Neural crest cell (in vitro differentiated cells): Measurements from ENCODE around the gene GAS1. TPM values are rescaled to one million over a fixed set of nuclear protein-coding genes. Genes with fewer than 3 reads are reported as not detected.

Source experiments
- DNase-seq: peaks from one replicate; pipeline ENCODE4 v3.0.0; 2021; ENCODE audit warnings: low read depth, mixed read lengths, low spot score
- H3K27ac Mint-ChIP-seq: one replicate; pipeline ENCODE4 v1.8.0; 2021; ENCODE audit warnings: mild to moderate bottlenecking, mixed read lengths; ENCODE audit not compliant: unreplicated experiment
- H3K27me3 Mint-ChIP-seq: 2 replicates; pipeline ENCODE4 v1.8.0; 2021; ENCODE audit warnings: low read depth, mild to moderate bottlenecking, mixed read lengths
- H3K36me3 Mint-ChIP-seq: 2 replicates; pipeline ENCODE4 v1.8.0; 2021; ENCODE audit warnings: low read depth, mild to moderate bottlenecking, mixed read lengths
- H3K4me1 Mint-ChIP-seq: 2 replicates; pipeline ENCODE4 v1.8.0; 2021; ENCODE audit warnings: mixed read lengths
- H3K4me3 Mint-ChIP-seq: one replicate; pipeline ENCODE4 v1.8.0; 2021; ENCODE audit warnings: mild to moderate bottlenecking, mixed read lengths
- H3K9me3 Mint-ChIP-seq: 2 replicates; pipeline ENCODE4 v1.8.0; 2021; ENCODE audit warnings: mixed read lengths
- total RNA-seq: library from RNA; stranded (reverse); gene quantifications from 2 replicates; pipeline ENCODE4 v1.2.1, GENCODE V29; 2021
- TF ChIP-seq, protein P1 (sequence below): fragments of 200-600 bp; sonication (generic); conservative IDR thresholded peaks from 2 replicates; pipeline ENCODE4 v1.5.0; 2021; ENCODE audit warnings: antibody characterized with exemption, mild to moderate bottlenecking

The GAS1 gene
- total RNA-seq, 1 donor from 2014 or later, result 24.6 TPM

DNA sequence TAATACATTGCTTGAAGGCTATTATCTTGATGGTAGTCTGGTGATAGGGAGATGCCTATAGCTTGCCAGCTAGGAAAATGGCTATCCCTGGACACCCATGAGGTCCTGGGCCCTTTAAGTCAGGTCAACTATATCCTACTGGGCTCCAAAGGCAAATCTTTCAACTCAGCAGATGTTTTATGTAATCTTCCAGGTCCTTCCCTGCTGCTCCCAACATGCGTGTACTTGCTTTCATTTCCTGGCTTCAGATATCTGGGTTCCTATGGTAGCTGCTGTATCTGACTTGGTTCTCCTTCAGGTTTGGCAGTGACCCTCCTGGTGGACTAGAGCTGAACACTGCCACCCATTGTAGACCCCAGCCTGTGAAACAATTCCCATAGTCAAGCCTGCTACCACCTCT is 32.4 kb upstream of the GAS1 start:
- H3K27ac Mint-ChIP-seq, result no peak overlapping the region
- no peaks in the 10 kb centered on the region for H3K27me3 Mint-ChIP-seq
- no peak overlapping the region for H3K4me3 Mint-ChIP-seq
- H3K4me1 Mint-ChIP-seq, result peaks cover 17% of the 10 kb centered on the region
- TF ChIP-seq, protein P1, sequence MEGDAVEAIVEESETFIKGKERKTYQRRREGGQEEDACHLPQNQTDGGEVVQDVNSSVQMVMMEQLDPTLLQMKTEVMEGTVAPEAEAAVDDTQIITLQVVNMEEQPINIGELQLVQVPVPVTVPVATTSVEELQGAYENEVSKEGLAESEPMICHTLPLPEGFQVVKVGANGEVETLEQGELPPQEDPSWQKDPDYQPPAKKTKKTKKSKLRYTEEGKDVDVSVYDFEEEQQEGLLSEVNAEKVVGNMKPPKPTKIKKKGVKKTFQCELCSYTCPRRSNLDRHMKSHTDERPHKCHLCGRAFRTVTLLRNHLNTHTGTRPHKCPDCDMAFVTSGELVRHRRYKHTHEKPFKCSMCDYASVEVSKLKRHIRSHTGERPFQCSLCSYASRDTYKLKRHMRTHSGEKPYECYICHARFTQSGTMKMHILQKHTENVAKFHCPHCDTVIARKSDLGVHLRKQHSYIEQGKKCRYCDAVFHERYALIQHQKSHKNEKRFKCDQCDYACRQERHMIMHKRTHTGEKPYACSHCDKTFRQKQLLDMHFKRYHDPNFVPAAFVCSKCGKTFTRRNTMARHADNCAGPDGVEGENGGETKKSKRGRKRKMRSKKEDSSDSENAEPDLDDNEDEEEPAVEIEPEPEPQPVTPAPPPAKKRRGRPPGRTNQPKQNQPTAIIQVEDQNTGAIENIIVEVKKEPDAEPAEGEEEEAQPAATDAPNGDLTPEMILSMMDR, result no peak
- H3K36me3 Mint-ChIP-seq, result no peaks in the 10 kb centered on the region
- DNase-seq, result no peak
- peaks cover 3% of the 10 kb centered on the region for H3K9me3 Mint-ChIP-seq

DNA sequence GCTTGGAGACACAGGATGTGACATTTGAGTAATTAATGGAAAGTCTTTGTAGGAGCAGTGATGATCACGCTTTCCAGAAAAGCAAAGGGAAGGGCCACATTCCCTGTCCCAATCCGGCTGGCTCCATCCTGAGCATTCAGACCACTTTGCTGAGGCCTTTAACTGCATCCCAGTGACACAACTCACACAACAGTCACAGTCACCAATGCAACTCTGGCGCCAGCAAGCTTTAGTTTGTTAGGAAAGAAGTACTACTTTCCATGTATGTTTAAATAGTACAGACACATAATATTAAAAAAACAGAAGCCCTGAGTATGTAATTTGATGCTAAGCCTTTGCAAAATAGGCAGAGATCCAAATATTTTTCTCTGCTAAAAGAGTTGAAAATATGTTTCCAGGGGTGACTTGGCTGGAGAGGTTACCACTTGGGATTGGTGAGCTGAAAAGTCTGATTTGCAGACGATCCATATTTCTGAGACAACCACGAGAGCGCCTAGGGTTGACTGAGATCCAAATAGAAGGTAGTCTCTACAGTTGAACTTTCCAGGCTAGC is 31.7 kb upstream of the GAS1 start:
- H3K27me3 Mint-ChIP-seq, result no peaks in the 10 kb centered on the region
- H3K4me1 Mint-ChIP-seq, result peaks cover 10% of the 10 kb centered on the region
- peaks cover 4% of the 10 kb centered on the region for H3K9me3 Mint-ChIP-seq
- TF ChIP-seq, protein P1, result no peak
- DNase-seq, result no peak
- H3K4me3 Mint-ChIP-seq, result no peak overlapping the region
- no peaks in the 10 kb centered on the region for H3K36me3 Mint-ChIP-seq
- H3K27ac Mint-ChIP-seq, result no peak overlapping the region

DNA sequence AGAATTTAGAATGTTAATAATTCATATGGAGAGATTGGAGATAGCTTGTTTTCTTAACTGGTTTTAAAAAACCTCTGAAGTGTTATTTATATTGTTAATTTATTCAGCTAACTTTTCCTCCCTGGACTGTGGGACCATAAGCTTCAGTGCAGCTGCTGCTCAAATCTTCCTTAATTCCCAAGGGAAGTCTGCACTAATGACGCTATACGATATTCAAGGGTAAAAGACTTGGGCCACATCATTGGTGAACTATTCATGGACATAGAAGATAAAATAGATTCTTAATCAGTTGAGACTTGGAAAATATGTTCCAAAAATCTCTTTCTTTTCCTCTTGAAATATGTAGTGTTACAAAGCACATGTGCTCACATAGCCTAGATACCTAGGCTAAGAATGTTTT is 31.1 kb upstream of the GAS1 start:
- H3K9me3 Mint-ChIP-seq, result peaks cover 9% of the 10 kb centered on the region
- no peak overlapping the region for H3K27ac Mint-ChIP-seq
- H3K36me3 Mint-ChIP-seq, result no peaks in the 10 kb centered on the region
- TF ChIP-seq, protein P1, result no peak
- no peak for DNase-seq
- peaks cover 4% of the 10 kb centered on the region for H3K4me1 Mint-ChIP-seq
- H3K27me3 Mint-ChIP-seq, result no peaks in the 10 kb centered on the region
- H3K4me3 Mint-ChIP-seq, result no peak overlapping the region

DNA sequence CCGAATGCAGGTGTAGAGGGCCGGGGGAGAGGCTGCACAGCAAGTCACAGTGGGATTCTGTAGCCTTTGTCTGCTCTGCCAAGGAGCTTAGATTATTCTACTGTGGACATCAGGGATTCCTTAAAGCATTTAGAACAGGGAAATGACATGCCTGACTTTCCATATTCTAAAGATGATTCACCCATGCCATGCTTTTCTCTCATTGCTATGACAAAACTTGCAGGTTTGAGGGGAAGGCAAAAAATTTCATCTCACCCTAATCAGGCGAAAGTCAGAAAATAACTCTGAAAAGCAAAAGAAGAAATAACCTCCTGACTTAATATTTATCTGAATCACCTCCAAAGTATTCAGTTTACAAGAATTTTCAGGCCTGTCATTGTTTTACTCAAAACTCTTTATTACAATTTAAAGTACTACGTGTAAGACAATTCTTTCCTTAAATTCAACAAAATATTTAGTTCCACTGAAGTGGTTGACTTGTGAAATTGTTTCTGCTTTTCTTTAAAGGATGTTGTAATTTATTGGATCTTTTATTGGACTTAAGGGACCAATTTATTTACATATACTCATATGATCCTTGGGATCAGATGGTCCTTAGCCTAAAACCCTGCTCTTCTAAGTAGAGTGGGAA is 30.0 kb upstream of the GAS1 start:
- H3K4me3 Mint-ChIP-seq, result no peak overlapping the region
- peaks cover 9% of the 10 kb centered on the region for H3K9me3 Mint-ChIP-seq
- H3K27me3 Mint-ChIP-seq, result no peaks in the 10 kb centered on the region
- TF ChIP-seq, protein P1, result no peak
- no peak overlapping the region for H3K27ac Mint-ChIP-seq
- no peak for DNase-seq
- H3K36me3 Mint-ChIP-seq, result no peaks in the 10 kb centered on the region
- H3K4me1 Mint-ChIP-seq, result no peaks in the 10 kb centered on the region

DNA sequence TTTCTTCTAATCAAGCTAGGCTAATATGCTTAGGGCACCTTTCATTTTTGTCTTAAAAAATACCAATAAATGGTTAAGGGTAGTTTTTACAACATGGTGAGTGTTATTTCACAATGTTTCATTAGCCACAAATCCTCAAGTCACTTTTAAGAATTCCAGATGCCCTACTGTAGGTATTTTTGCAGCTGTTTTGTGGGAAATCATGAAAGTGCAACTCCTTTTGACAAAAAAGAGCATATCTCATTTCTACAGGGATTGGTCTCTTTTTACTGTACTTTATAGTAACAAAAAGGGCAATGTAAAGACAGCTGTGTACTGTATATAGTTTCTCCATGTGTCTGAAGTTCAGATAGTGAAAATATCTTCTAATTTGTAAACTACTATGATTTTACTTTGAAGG is 28.3 kb upstream of the GAS1 start:
- no peak overlapping the region for H3K27ac Mint-ChIP-seq
- H3K27me3 Mint-ChIP-seq, result no peaks in the 10 kb centered on the region
- TF ChIP-seq, protein P1, result no peak
- no peak for DNase-seq
- no peaks in the 10 kb centered on the region for H3K36me3 Mint-ChIP-seq
- H3K4me1 Mint-ChIP-seq, result no peaks in the 10 kb centered on the region
- no peak overlapping the region for H3K4me3 Mint-ChIP-seq
- peaks cover 7% of the 10 kb centered on the region for H3K9me3 Mint-ChIP-seq
